WTC11 (cell line): ENCODE results near the gene APOBEC2. TPM values are rescaled to one million over a fixed set of nuclear protein-coding genes. Genes with fewer than 3 reads are reported as not detected.

Source experiments
- ATAC-seq: fragments of 200-7000 bp; cut with Tn5 transposase; 2 replicates; pipeline ENCODE4 v1.10.0; 2021; ENCODE audit warnings: mild to moderate bottlenecking, moderate library complexity
- CTCF ChIA-PET: fragments of 300-600 bp; sonication (Branson Sonifier 250); formaldehyde crosslinking; loops from one replicate; lab custom pipeline; 2021; ENCODE audit warnings: antibody characterized with exemption; lab: Charles Lee
- POLR2A ChIA-PET: fragments of 350-600 bp; sonication (Branson Sonifier 250); formaldehyde crosslinking; loops from one replicate; lab custom pipeline; 2021; ENCODE audit warnings: antibody characterized with exemption; lab: Charles Lee
- DNase-seq: peaks from one replicate; pipeline ENCODE4 v3.0.0; 2021; ENCODE audit warnings: low spot score
- H3K27ac Mint-ChIP-seq: 2 replicates; pipeline ENCODE4 v1.8.0; 2021; ENCODE audit warnings: mixed read lengths
- H3K27me3 Mint-ChIP-seq: 2 replicates; pipeline ENCODE4 v1.8.0; 2021; ENCODE audit warnings: low read depth, mild to moderate bottlenecking, moderate library complexity, mixed read lengths
- H3K36me3 Mint-ChIP-seq: 2 replicates; pipeline ENCODE4 v1.8.0; 2021; ENCODE audit warnings: mixed read lengths
- H3K4me1 Mint-ChIP-seq: 2 replicates; pipeline ENCODE4 v1.8.0; 2022; ENCODE audit warnings: mixed read lengths
- H3K4me3 Mint-ChIP-seq: 2 replicates; pipeline ENCODE4 v1.8.0; 2021; ENCODE audit warnings: mild to moderate bottlenecking, moderate library complexity, mixed read lengths
- H3K9me3 Mint-ChIP-seq: 2 replicates; pipeline ENCODE4 v1.8.0; 2021; ENCODE audit warnings: mixed read lengths
- CBFB ChIP-seq: sonication (generic); formaldehyde crosslinking; IDR thresholded peaks from 2 replicates; pipeline ENCODE4 v1.8.1; 2022; ENCODE audit warnings: mild to moderate bottlenecking, low read depth, missing genetic modification reagents
- CREB1 ChIP-seq: sonication (generic); formaldehyde crosslinking; IDR thresholded peaks from 2 replicates; pipeline ENCODE4 v1.8.0; 2023; ENCODE audit warnings: mild to moderate bottlenecking, missing genetic modification reagents
- EMX1 ChIP-seq: fragments of 250-450 bp; sonication (Bioruptor Pico); IDR thresholded peaks from 2 replicates; pipeline ENCODE4 v1.8.0; 2021; ENCODE audit warnings: mild to moderate bottlenecking
- ESRRA ChIP-seq: sonication (generic); formaldehyde crosslinking; IDR thresholded peaks from 2 replicates; pipeline ENCODE4 v1.8.1; 2022; ENCODE audit warnings: mild to moderate bottlenecking, missing genetic modification reagents, borderline replicate concordance
- FOXK1 ChIP-seq: sonication (generic); formaldehyde crosslinking; IDR thresholded peaks from 2 replicates; pipeline ENCODE4 v1.8.0; 2022; ENCODE audit warnings: mild to moderate bottlenecking, moderate library complexity, missing genetic modification reagents
- FOXP1 ChIP-seq: sonication (generic); formaldehyde crosslinking; IDR thresholded peaks from 2 replicates; pipeline ENCODE4 v1.8.0; 2022; ENCODE audit warnings: missing genetic modification reagents, mild to moderate bottlenecking, moderate library complexity, borderline replicate concordance
- GTF2I ChIP-seq: fragments of 250-450 bp; sonication (Bioruptor Pico); conservative IDR thresholded peaks from 2 replicates; pipeline ENCODE4 v1.4.0; 2021; ENCODE audit warnings: mild to moderate bottlenecking
- JUN ChIP-seq: sonication (generic); formaldehyde crosslinking; IDR thresholded peaks from 2 replicates; pipeline ENCODE4 v1.8.0; 2023; ENCODE audit warnings: mild to moderate bottlenecking, missing genetic modification reagents
- KAT7 ChIP-seq: sonication (generic); formaldehyde crosslinking; IDR thresholded peaks from 2 replicates; pipeline ENCODE4 v1.8.1; 2023; ENCODE audit warnings: missing genetic modification reagents, mild to moderate bottlenecking, borderline replicate concordance
- MYBL2 ChIP-seq: sonication (generic); formaldehyde crosslinking; IDR thresholded peaks from 2 replicates; pipeline ENCODE4 v1.8.1; 2023; ENCODE audit warnings: mild to moderate bottlenecking, moderate library complexity, missing genetic modification reagents
- NR2C2 ChIP-seq: sonication (generic); formaldehyde crosslinking; IDR thresholded peaks from 2 replicates; pipeline ENCODE4 v1.8.0; 2022; ENCODE audit warnings: mild to moderate bottlenecking, missing genetic modification reagents
- OVOL2 ChIP-seq: fragments of 250-450 bp; sonication (Bioruptor Pico); IDR thresholded peaks from 2 replicates; pipeline ENCODE4 v1.9.0; 2021; ENCODE audit warnings: mild to moderate bottlenecking, borderline replicate concordance
- RELA ChIP-seq: sonication (generic); formaldehyde crosslinking; IDR thresholded peaks from 2 replicates; pipeline ENCODE4 v1.8.1; 2022; ENCODE audit warnings: missing genetic modification reagents, mild to moderate bottlenecking, borderline replicate concordance
- ZNF121 ChIP-seq: sonication (generic); formaldehyde crosslinking; IDR thresholded peaks from 2 replicates; pipeline ENCODE4 v1.8.0; 2023; ENCODE audit warnings: missing genetic modification reagents
- ZNF138 ChIP-seq: sonication (generic); formaldehyde crosslinking; conservative IDR thresholded peaks from 2 replicates; pipeline ENCODE4 v1.8.1; 2022; ENCODE audit warnings: mild to moderate bottlenecking, moderate library complexity, missing genetic modification reagents
- ZNF219 ChIP-seq: sonication (generic); formaldehyde crosslinking; IDR thresholded peaks from 2 replicates; pipeline ENCODE4 v1.8.0; 2023; ENCODE audit warnings: missing genetic modification reagents, mild to moderate bottlenecking, borderline replicate concordance
- ZNF317 ChIP-seq: sonication (generic); formaldehyde crosslinking; IDR thresholded peaks from 2 replicates; pipeline ENCODE4 v1.8.1; 2023; ENCODE audit warnings: low read depth, mild to moderate bottlenecking, moderate library complexity, missing genetic modification reagents, borderline replicate concordance
- ZNF396 ChIP-seq: fragments of 250-450 bp; sonication (Bioruptor Pico); IDR thresholded peaks from 2 replicates; pipeline ENCODE4 v1.8.0; 2021; ENCODE audit warnings: mild to moderate bottlenecking, moderate library complexity, borderline replicate concordance
- total RNA-seq: library from RNA; stranded (reverse); gene quantifications from 3 replicates; pipeline ENCODE4 v1.2.3, GENCODE V29; 2021
- TF ChIP-seq, protein P1 (sequence below): sonication (generic); formaldehyde crosslinking; conservative IDR thresholded peaks from 2 replicates; pipeline ENCODE4 v1.8.1; 2022; ENCODE audit warnings: mild to moderate bottlenecking, missing genetic modification reagents
- TF ChIP-seq, protein P2 (sequence below): fragments of 250-450 bp; sonication (Bioruptor Pico); conservative IDR thresholded peaks from 2 replicates; pipeline ENCODE4 v1.9.0; 2021; ENCODE audit warnings: mild to moderate bottlenecking
- TF ChIP-seq, protein P3 (sequence below): sonication (generic); formaldehyde crosslinking; IDR thresholded peaks from 2 replicates; pipeline ENCODE4 v1.8.1; 2022; ENCODE audit warnings: low read depth, mild to moderate bottlenecking, moderate library complexity, missing genetic modification reagents, borderline replicate concordance
- TF ChIP-seq, protein P4 (sequence below): fragments of 250-450 bp; sonication (Bioruptor Pico); IDR thresholded peaks from 2 replicates; pipeline ENCODE4 v1.8.0; 2021; ENCODE audit warnings: mild to moderate bottlenecking
- TF ChIP-seq, protein P5 (sequence below): fragments of 250-450 bp; sonication (Bioruptor Pico); IDR thresholded peaks from 2 replicates; pipeline ENCODE4 v1.9.0; 2021; ENCODE audit warnings: mild to moderate bottlenecking
- TF ChIP-seq, protein P6 (sequence below): sonication (generic); formaldehyde crosslinking; IDR thresholded peaks from 2 replicates; pipeline ENCODE4 v1.8.1; 2023; ENCODE audit warnings: mild to moderate bottlenecking, missing genetic modification reagents, moderate library complexity
- TF ChIP-seq, protein P7 (sequence below): sonication (generic); formaldehyde crosslinking; IDR thresholded peaks from 2 replicates; pipeline ENCODE4 v1.8.0; 2022; ENCODE audit warnings: missing genetic modification reagents
- TF ChIP-seq, protein P8 (sequence below): sonication (generic); formaldehyde crosslinking; IDR thresholded peaks from 2 replicates; pipeline ENCODE4 v1.8.0; 2022; ENCODE audit warnings: mild to moderate bottlenecking, missing genetic modification reagents

Gene APOBEC2
- total RNA-seq, 1 experiment from 2014 or later = not detected

DNA sequence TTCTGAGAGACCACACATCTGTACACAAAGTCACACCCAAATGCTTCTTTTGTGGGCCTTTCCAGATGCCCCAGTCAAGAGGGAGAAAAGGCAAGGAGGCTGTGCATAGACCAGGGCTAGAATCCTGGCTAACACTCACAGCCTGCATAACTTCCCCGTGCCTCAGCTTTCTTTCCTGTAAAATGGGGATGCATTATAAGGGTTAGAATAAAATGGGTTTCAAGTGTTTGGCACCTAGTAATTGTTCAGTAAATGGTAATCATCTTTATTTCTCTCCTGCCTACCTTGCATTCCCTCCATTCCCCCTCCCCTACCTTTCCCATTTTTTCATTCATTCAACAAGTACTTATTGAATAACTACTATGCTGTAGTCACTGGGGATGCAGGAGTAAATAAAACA lies 43.3 kb upstream of the APOBEC2 start (continued):
- TF ChIP-seq, protein P1, sequence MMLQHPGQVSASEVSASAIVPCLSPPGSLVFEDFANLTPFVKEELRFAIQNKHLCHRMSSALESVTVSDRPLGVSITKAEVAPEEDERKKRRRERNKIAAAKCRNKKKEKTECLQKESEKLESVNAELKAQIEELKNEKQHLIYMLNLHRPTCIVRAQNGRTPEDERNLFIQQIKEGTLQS (CRISPR knock-in tag) = no peak
- TF ChIP-seq CREB1 (CRISPR knock-in tag) = no peak
- no peak for TF ChIP-seq ESRRA
- TF ChIP-seq EMX1 (CRISPR knock-in tag) = no peak
- TF ChIP-seq ZNF396 (CRISPR knock-in tag) = no peak
- TF ChIP-seq, protein P2, sequence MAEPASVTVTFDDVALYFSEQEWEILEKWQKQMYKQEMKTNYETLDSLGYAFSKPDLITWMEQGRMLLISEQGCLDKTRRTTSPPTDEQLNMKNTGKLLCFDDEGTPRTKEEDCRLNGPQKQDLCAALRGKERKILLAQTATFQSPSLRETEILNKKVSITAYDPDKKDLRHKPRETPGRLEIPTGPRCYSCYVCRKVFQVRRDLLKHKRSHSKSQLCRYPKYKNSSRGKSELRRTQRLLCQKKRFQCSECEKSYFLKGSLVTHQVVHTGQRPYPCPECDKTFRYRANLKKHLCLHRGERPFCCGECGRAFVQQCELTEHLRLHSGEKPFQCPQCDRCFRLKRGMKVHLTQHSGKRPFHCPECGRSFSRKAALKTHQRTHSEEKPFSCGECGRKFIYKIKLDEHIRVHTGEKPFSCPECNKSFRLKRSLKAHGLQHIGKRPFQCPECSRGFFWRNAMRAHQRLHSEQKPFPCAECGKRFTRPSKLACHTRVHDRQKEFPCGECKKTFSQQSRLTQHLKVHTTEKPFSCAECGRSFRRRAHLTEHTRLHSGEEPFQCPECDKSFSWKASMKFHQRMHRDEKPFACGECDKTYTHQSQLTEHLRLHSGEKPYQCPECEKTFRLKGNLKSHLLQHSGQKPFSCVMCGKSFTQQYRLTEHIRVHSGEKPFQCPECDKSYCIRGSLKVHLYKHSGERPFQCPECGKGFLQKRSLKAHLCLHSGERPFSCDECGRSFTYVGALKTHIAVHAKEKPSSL = no peak
- TF ChIP-seq ZNF138 (CRISPR knock-in tag) = no peak
- no peak for TF ChIP-seq OVOL2
- no peak for TF ChIP-seq FOXP1 (CRISPR knock-in tag)
- no peak for TF ChIP-seq FOXK1
- no peak for TF ChIP-seq ZNF219 (CRISPR knock-in tag)
- no peak for TF ChIP-seq RELA (CRISPR knock-in tag)
- TF ChIP-seq, all 79 proteins: peak for 0

DNA sequence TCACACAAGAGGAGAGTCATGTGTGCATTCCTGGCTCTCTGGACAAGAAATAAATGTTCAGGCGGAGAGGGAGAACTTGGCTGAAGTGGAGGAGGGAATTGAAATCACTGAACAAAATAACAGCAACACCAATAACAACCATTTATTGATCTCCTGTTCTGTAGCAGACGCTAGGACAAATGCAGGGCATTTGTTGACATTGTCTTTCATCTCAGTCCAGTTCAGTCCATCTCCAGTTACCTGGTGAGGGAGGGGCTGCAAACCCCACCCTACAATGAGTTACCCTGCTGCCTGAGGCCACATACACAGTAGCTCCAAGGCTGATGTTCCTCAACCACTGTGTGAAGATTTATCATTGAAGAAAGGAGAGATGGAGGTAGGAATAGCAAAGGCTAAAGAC lies 41.3 kb upstream of the APOBEC2 start:
- no peak overlapping the region for H3K27ac Mint-ChIP-seq
- H3K4me1 Mint-ChIP-seq = peaks cover 7% of the 10 kb centered on the region; the same call in 1 of the 2 replicates
- DNase-seq = no peak
- H3K4me3 Mint-ChIP-seq = no peak overlapping the region
- H3K27me3 Mint-ChIP-seq = no peaks in the 10 kb centered on the region; the same call in 1 of the 2 replicates
- ChIA-PET CTCF (interaction anchor here (1.3 kb wide), 1 partner anchor 16 kb away, joined by 3 read pairs; no protein-coding TSS in a partner anchor), POLR2A (no interaction called here)
- H3K36me3 Mint-ChIP-seq = no peaks in the 10 kb centered on the region
- no peak for ATAC-seq
- peaks cover 13% of the 10 kb centered on the region for H3K9me3 Mint-ChIP-seq
- TF ChIP-seq, protein P3, sequence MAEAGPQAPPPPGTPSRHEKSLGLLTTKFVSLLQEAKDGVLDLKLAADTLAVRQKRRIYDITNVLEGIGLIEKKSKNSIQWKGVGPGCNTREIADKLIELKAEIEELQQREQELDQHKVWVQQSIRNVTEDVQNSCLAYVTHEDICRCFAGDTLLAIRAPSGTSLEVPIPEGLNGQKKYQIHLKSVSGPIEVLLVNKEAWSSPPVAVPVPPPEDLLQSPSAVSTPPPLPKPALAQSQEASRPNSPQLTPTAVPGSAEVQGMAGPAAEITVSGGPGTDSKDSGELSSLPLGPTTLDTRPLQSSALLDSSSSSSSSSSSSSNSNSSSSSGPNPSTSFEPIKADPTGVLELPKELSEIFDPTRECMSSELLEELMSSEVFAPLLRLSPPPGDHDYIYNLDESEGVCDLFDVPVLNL (CRISPR knock-in tag) = no peak
- TF ChIP-seq, protein P4, sequence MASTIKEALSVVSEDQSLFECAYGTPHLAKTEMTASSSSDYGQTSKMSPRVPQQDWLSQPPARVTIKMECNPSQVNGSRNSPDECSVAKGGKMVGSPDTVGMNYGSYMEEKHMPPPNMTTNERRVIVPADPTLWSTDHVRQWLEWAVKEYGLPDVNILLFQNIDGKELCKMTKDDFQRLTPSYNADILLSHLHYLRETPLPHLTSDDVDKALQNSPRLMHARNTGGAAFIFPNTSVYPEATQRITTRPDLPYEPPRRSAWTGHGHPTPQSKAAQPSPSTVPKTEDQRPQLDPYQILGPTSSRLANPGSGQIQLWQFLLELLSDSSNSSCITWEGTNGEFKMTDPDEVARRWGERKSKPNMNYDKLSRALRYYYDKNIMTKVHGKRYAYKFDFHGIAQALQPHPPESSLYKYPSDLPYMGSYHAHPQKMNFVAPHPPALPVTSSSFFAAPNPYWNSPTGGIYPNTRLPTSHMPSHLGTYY (CRISPR knock-in tag) = no peak
- TF ChIP-seq, protein P5, sequence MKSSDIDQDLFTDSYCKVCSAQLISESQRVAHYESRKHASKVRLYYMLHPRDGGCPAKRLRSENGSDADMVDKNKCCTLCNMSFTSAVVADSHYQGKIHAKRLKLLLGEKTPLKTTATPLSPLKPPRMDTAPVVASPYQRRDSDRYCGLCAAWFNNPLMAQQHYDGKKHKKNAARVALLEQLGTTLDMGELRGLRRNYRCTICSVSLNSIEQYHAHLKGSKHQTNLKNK (CRISPR knock-in tag) = no peak
- TF ChIP-seq, protein P6, sequence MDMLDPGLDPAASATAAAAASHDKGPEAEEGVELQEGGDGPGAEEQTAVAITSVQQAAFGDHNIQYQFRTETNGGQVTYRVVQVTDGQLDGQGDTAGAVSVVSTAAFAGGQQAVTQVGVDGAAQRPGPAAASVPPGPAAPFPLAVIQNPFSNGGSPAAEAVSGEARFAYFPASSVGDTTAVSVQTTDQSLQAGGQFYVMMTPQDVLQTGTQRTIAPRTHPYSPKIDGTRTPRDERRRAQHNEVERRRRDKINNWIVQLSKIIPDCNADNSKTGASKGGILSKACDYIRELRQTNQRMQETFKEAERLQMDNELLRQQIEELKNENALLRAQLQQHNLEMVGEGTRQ (CRISPR knock-in tag) = no peak
- no peak for TF ChIP-seq ESRRA
- TF ChIP-seq, protein P7, sequence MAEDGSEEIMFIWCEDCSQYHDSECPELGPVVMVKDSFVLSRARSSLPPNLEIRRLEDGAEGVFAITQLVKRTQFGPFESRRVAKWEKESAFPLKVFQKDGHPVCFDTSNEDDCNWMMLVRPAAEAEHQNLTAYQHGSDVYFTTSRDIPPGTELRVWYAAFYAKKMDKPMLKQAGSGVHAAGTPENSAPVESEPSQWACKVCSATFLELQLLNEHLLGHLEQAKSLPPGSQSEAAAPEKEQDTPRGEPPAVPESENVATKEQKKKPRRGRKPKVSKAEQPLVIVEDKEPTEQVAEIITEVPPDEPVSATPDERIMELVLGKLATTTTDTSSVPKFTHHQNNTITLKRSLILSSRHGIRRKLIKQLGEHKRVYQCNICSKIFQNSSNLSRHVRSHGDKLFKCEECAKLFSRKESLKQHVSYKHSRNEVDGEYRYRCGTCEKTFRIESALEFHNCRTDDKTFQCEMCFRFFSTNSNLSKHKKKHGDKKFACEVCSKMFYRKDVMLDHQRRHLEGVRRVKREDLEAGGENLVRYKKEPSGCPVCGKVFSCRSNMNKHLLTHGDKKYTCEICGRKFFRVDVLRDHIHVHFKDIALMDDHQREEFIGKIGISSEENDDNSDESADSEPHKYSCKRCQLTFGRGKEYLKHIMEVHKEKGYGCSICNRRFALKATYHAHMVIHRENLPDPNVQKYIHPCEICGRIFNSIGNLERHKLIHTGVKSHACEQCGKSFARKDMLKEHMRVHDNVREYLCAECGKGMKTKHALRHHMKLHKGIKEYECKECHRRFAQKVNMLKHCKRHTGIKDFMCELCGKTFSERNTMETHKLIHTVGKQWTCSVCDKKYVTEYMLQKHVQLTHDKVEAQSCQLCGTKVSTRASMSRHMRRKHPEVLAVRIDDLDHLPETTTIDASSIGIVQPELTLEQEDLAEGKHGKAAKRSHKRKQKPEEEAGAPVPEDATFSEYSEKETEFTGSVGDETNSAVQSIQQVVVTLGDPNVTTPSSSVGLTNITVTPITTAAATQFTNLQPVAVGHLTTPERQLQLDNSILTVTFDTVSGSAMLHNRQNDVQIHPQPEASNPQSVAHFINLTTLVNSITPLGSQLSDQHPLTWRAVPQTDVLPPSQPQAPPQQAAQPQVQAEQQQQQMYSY (CRISPR knock-in tag) = no peak
- TF ChIP-seq CBFB = no peak
- no peak for TF ChIP-seq MYBL2
- TF ChIP-seq KAT7 (CRISPR knock-in tag) = no peak
- no peak for TF ChIP-seq ZNF121 (CRISPR knock-in tag)
- no peak for TF ChIP-seq ZNF317 (CRISPR knock-in tag)
- TF ChIP-seq GTF2I = no peak
- TF ChIP-seq, protein P8, sequence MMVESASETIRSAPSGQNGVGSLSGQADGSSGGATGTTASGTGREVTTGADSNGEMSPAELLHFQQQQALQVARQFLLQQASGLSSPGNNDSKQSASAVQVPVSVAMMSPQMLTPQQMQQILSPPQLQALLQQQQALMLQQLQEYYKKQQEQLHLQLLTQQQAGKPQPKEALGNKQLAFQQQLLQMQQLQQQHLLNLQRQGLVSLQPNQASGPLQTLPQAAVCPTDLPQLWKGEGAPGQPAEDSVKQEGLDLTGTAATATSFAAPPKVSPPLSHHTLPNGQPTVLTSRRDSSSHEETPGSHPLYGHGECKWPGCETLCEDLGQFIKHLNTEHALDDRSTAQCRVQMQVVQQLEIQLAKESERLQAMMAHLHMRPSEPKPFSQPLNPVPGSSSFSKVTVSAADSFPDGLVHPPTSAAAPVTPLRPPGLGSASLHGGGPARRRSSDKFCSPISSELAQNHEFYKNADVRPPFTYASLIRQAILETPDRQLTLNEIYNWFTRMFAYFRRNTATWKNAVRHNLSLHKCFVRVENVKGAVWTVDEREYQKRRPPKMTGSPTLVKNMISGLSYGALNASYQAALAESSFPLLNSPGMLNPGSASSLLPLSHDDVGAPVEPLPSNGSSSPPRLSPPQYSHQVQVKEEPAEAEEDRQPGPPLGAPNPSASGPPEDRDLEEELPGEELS (CRISPR knock-in tag) = no peak
- no peak for TF ChIP-seq JUN (CRISPR knock-in tag)
- no peak for TF ChIP-seq NR2C2 (CRISPR knock-in tag)
